Hepatocyte (in vitro differentiated cells): ENCODE results near the gene PNKP.

Experiments
- EZH2 ChIP-seq: fragments of 200-600 bp; sonication (generic); IDR thresholded peaks from 2 replicates; pipeline ENCODE4 v1.6.1; 2016; ENCODE audit warnings: antibody characterized with exemption, mild to moderate bottlenecking, borderline replicate concordance
- EZH2phosphoT487 ChIP-seq: fragments of 200-600 bp; sonication (generic); IDR thresholded peaks from one replicate; pipeline ENCODE4 v1.6.1; 2018; ENCODE audit warnings: antibody characterized with exemption, mild to moderate bottlenecking, low read depth, moderate library complexity; ENCODE audit not compliant: unreplicated experiment, severe bottlenecking
- TF ChIP-seq, protein P1 (sequence below): fragments of 200-600 bp; sonication (generic); IDR thresholded peaks from 2 replicates; pipeline ENCODE4 v1.5.1; 2016; ENCODE audit warnings: antibody characterized with exemption, mild to moderate bottlenecking; ENCODE audit not compliant: poor library complexity

- TF ChIP-seq, protein P1, sequence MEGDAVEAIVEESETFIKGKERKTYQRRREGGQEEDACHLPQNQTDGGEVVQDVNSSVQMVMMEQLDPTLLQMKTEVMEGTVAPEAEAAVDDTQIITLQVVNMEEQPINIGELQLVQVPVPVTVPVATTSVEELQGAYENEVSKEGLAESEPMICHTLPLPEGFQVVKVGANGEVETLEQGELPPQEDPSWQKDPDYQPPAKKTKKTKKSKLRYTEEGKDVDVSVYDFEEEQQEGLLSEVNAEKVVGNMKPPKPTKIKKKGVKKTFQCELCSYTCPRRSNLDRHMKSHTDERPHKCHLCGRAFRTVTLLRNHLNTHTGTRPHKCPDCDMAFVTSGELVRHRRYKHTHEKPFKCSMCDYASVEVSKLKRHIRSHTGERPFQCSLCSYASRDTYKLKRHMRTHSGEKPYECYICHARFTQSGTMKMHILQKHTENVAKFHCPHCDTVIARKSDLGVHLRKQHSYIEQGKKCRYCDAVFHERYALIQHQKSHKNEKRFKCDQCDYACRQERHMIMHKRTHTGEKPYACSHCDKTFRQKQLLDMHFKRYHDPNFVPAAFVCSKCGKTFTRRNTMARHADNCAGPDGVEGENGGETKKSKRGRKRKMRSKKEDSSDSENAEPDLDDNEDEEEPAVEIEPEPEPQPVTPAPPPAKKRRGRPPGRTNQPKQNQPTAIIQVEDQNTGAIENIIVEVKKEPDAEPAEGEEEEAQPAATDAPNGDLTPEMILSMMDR, result no peak
- TF ChIP-seq EZH2phosphoT487 (no peak), EZH2 (no peak)
Observed at GRCh38 chr19:49840736-49841249, 26.6 kb downstream of the PNKP start.
